Activated naive CD4-positive, alpha-beta T cell treated with anti-CD3 and anti-CD28 coated beads, Interleukin-2, amount 50 U/mL, for 24 hours (primary cell): ENCODE data around the gene TEFM.
"Not testable (repeated sequence)": the region's sequence is repeated elsewhere in the genome, so short reads cannot be mapped to it uniquely, and the experiment has no call there.

Source experiments
- H3K27ac Mint-ChIP-seq: one replicate; pipeline ENCODE4 v1.8.0; 2021; ENCODE audit warnings: mild to moderate bottlenecking, mixed read lengths
- H3K27me3 Mint-ChIP-seq: one replicate; pipeline ENCODE4 v1.8.0; 2021; ENCODE audit warnings: mixed read lengths
- H3K36me3 Mint-ChIP-seq: one replicate; pipeline ENCODE4 v1.8.0; 2021; ENCODE audit warnings: mixed read lengths
- H3K4me1 Mint-ChIP-seq: one replicate; pipeline ENCODE4 v1.8.0; 2021; ENCODE audit warnings: mixed read lengths
- H3K4me3 Mint-ChIP-seq: one replicate; pipeline ENCODE4 v1.8.0; 2021; ENCODE audit warnings: mild to moderate bottlenecking, mixed read lengths
- H3K9me3 Mint-ChIP-seq: one replicate; pipeline ENCODE4 v1.8.0; 2021; ENCODE audit warnings: mixed read lengths

TEFM gene

GRCh38 chr17:30928584-30928983 lies 22.5 kb upstream of the TEFM start:
- Mint-ChIP-seq H3K4me1 (no peaks in the 10 kb centered on the region), H3K9me3 (no peaks in the 10 kb centered on the region), H3K4me3 (no peak overlapping the region), H3K27ac (no peak overlapping the region), H3K27me3 (peaks cover 16% of the 10 kb centered on the region), H3K36me3 (no peaks in the 10 kb centered on the region)

- Mint-ChIP-seq H3K4me1 (peaks cover 2% of the 10 kb centered on the region), H3K27ac (no peak overlapping the region), H3K4me3 (no peak overlapping the region), H3K27me3 (peaks cover 21% of the 10 kb centered on the region), H3K36me3 (no peaks in the 10 kb centered on the region), H3K9me3 (no peaks in the 10 kb centered on the region)
Measured at GRCh38 chr17:30927756-30928155, 21.7 kb upstream of the TEFM start.

GRCh38 chr17:30926516-30926915 lies 20.5 kb upstream of the TEFM start:
- H3K4me1 Mint-ChIP-seq: peaks cover 6% of the 10 kb centered on the region
- H3K9me3 Mint-ChIP-seq: no peaks in the 10 kb centered on the region
- H3K4me3 Mint-ChIP-seq: no peak overlapping the region
- H3K27ac Mint-ChIP-seq: no peak overlapping the region
- peaks cover 25% of the 10 kb centered on the region for H3K27me3 Mint-ChIP-seq
- no peaks in the 10 kb centered on the region for H3K36me3 Mint-ChIP-seq

- Mint-ChIP-seq H3K9me3 (no peaks in the 10 kb centered on the region), H3K4me1 (peaks cover 14% of the 10 kb centered on the region), H3K4me3 (no peak overlapping the region), H3K36me3 (no peaks in the 10 kb centered on the region), H3K27ac (no peak overlapping the region), H3K27me3 (peaks cover 37% of the 10 kb centered on the region)
Measured at GRCh38 chr17:30924341-30924740, 18.3 kb upstream of the TEFM start.

- H3K4me1 Mint-ChIP-seq: peaks cover 14% of the 10 kb centered on the region
- H3K27ac Mint-ChIP-seq: no peak overlapping the region
- H3K4me3 Mint-ChIP-seq: peak overlapping the region; percentile 85
- H3K9me3 Mint-ChIP-seq: no peaks in the 10 kb centered on the region
- H3K36me3 Mint-ChIP-seq: no peaks in the 10 kb centered on the region
- H3K27me3 Mint-ChIP-seq: peaks cover 37% of the 10 kb centered on the region
Measured at GRCh38 chr17:30922235-30923030, 16.4 kb upstream of the TEFM start.

- Mint-ChIP-seq H3K36me3 (no peaks in the 10 kb centered on the region), H3K27ac (no peak within 1 kb of the TSS)
Measured at GRCh38 chr17:30921544-30922196, 15.6 kb upstream of the TEFM start, which contains the start of gene ADAP2. ADAP2 (plus strand) TSS chr17:30921945; CDS start chr17:30922015, 70 bp downstream.

GRCh38 chr17:30920683-30921543 lies 14.9 kb upstream of the TEFM start:
- Mint-ChIP-seq H3K4me1 (peaks cover 14% of the 10 kb centered on the region), H3K4me3 (peak overlapping the region; percentile 65), H3K27me3 (peaks cover 28% of the 10 kb centered on the region), H3K36me3 (no peaks in the 10 kb centered on the region), H3K9me3 (no peaks in the 10 kb centered on the region), H3K27ac (no peak overlapping the region)

More at GRCh38 chr17:30921544-30922196, 15.6 kb upstream of the TEFM start, which contains the start of gene ADAP2:
- Mint-ChIP-seq H3K27me3 (peaks cover 34% of the 10 kb centered on the region), H3K4me1 (peaks cover 14% of the 10 kb centered on the region), H3K9me3 (no peaks in the 10 kb centered on the region), H3K4me3 (peak within 1 kb of the TSS; percentile 85)

GRCh38 chr17:30920282-30920681 lies 14.2 kb upstream of the TEFM start:
- H3K27ac Mint-ChIP-seq: no peak overlapping the region
- H3K36me3 Mint-ChIP-seq: no peaks in the 10 kb centered on the region
- peaks cover 26% of the 10 kb centered on the region for H3K27me3 Mint-ChIP-seq
- peaks cover 14% of the 10 kb centered on the region for H3K4me1 Mint-ChIP-seq
- H3K4me3 Mint-ChIP-seq: no peak overlapping the region
- no peaks in the 10 kb centered on the region for H3K9me3 Mint-ChIP-seq

GRCh38 chr17:30917050-30917449 lies 11.0 kb upstream of the TEFM start:
- H3K9me3 Mint-ChIP-seq: no peaks in the 10 kb centered on the region
- no peaks in the 10 kb centered on the region for H3K36me3 Mint-ChIP-seq
- H3K4me1 Mint-ChIP-seq: peaks cover 9% of the 10 kb centered on the region
- H3K4me3 Mint-ChIP-seq: no peak overlapping the region
- peaks cover 13% of the 10 kb centered on the region for H3K27me3 Mint-ChIP-seq
- H3K27ac Mint-ChIP-seq: no peak overlapping the region

GRCh38 chr17:30915833-30916611 lies 10.0 kb upstream of the TEFM start:
- Mint-ChIP-seq H3K9me3 (no peaks in the 10 kb centered on the region), H3K4me1 (peaks cover 3% of the 10 kb centered on the region), H3K27me3 (peaks cover 7% of the 10 kb centered on the region), H3K27ac (no peak overlapping the region), H3K36me3 (no peaks in the 10 kb centered on the region), H3K4me3 (no peak overlapping the region)

- no peaks in the 10 kb centered on the region for H3K36me3 Mint-ChIP-seq
- H3K27ac Mint-ChIP-seq: no peak overlapping the region
- H3K27me3 Mint-ChIP-seq: no peaks in the 10 kb centered on the region
- no peak overlapping the region for H3K4me3 Mint-ChIP-seq
- peaks cover 3% of the 10 kb centered on the region for H3K4me1 Mint-ChIP-seq
- no peaks in the 10 kb centered on the region for H3K9me3 Mint-ChIP-seq
Measured at GRCh38 chr17:30913955-30914354, 7.9 kb upstream of the TEFM start.

- H3K27me3 Mint-ChIP-seq, H3K4me3 Mint-ChIP-seq, H3K9me3 Mint-ChIP-seq, H3K27ac Mint-ChIP-seq, H3K36me3 Mint-ChIP-seq: not testable (repeated sequence)
- H3K4me1 Mint-ChIP-seq: peaks cover 28% of the 10 kb centered on the region
Measured at GRCh38 chr17:30910151-30910550, 4.1 kb upstream of the TEFM start.

GRCh38 chr17:30908717-30909420 lies 2.8 kb upstream of the TEFM start:
- H3K27me3 Mint-ChIP-seq: no peaks in the 10 kb centered on the region
- no peak overlapping the region for H3K4me3 Mint-ChIP-seq
- no peaks in the 10 kb centered on the region for H3K36me3 Mint-ChIP-seq
- no peak overlapping the region for H3K27ac Mint-ChIP-seq
- peaks cover 33% of the 10 kb centered on the region for H3K4me1 Mint-ChIP-seq
- H3K9me3 Mint-ChIP-seq: no peaks in the 10 kb centered on the region

GRCh38 chr17:30905742-30906100 lies 317 bp downstream of the TEFM start:
- Mint-ChIP-seq H3K9me3 (no peaks in the 10 kb centered on the region), H3K4me1 (peaks cover 54% of the 10 kb centered on the region), H3K36me3 (peaks cover 3% of the 10 kb centered on the region), H3K27ac (peak overlapping the region; percentile 97), H3K27me3 (no peaks in the 10 kb centered on the region), H3K4me3 (peak overlapping the region; percentile 98)
